GM18499 (cell line): ENCODE measurements around the gene LRRC7.

ENCODE experiments used
- ATAC-seq: cut with Tn5 transposase; IDR thresholded peaks from one replicate; pipeline ENCODE4 v1.9.1; 2021; ENCODE audit warnings: moderate number of reproducible peaks; ENCODE audit not compliant: insufficient read depth, unreplicated experiment

Gene LRRC7

DNA sequence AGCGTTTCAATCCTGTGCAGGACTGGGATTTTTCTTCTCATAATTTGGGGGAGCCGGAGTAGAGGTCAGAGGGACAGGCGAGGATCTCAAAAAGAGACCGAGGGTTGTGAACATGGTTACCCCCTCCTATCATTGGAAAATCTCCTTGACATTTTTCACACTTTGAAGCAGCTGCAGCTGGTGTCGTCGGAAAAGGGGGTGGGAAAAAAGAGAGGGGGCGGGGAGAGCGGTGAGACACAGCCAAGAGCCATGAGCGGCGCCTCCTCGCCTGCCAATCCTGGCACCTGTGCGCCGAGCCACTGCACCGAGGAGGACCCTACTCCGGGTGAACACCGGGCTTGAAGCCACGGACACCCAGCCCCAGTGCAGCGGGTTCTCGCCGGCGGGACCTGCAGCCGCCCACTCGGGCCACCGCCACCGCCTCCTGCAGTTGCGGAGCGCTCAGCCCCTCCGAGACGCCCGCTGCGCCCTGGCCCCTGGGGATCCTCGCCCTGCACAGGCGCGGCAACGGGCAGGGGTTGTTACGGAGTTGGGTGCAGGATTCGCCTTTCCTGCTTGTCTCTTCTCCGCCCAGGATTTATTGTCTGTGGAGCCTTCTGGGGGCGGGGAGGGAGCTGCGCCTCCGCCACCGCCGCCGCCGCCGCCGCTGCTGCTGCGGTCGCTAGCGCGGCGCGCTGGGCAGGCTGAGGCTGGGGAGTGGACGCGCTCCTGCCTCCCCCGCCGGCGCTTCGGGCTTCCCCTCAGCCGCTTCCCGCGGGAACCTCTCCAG, at the start of gene LRRC7:
TSS of gene LRRC7 (plus strand) at position 271 of the 769 bp plus-strand sequence. CDS start 718 bp downstream, outside the sequence.
- no peak for ATAC-seq

DNA sequence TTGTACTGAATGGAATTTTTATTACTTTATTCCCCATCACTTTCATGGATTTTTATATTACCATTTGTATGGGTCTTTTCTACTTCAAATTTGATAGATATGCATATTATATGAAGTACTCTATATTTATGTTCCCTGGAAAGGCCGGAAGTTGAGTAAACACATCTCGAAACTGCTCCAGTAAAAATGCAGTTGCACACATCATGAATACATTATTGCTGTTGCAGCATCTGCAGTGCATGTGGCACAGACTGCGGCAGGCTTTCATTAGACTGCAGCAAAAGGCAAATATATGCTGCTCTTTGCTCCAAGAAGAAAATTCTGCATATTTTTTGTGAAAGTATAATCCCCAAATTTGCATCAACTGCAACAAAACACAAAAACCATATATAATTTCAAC, 48.7 kb upstream of the LRRC7 start:
- ATAC-seq = no peak

DNA sequence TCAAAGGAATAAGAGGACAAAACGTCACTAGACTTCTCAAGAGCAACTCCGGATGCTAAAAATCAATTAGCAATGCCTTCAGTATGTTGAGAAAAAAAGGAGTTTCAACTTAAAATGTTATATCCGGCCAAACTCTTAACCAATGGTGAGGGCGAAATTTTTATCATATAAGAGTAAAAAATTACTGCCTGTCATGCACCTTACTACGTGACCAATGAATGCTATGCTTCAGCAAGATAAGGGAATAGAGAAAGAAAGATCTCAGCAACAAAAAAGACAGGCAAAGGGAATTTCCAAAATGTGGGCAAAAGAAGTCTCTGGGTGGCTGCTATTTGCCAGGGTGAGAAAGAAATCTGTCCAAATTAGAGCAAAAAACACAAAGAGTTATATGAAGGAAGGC, 47.4 kb upstream of the LRRC7 start:
- no peak for ATAC-seq

DNA sequence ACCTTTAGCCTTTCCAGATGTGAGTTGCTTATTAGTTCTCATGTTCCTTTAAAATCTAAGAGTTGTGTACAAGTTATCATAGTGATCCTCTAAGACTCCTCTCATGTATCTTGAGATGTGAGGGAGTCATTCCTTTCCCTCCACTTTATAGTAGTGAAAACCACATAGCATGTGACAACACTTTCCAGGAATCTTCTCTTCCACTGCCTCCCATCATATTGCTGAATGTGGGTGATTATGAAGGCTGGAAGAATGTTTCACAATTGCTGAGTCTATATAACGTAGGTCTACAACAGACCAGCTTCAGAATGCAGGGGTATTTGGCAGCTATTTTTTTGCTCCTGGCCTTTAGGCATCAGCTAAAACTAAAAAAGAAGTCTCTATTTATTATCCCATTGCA, 44.7 kb upstream of the LRRC7 start:
- no peak for ATAC-seq

- no peak for ATAC-seq
Observed at GRCh38 chr1:69523461-69523860, 44.3 kb upstream of the LRRC7 start.

GRCh38 chr1:69524015-69524414, 43.7 kb upstream of the LRRC7 start:
- ATAC-seq = no peak

- ATAC-seq = no peak
Observed at GRCh38 chr1:69527273-69527672, 40.4 kb upstream of the LRRC7 start.

DNA sequence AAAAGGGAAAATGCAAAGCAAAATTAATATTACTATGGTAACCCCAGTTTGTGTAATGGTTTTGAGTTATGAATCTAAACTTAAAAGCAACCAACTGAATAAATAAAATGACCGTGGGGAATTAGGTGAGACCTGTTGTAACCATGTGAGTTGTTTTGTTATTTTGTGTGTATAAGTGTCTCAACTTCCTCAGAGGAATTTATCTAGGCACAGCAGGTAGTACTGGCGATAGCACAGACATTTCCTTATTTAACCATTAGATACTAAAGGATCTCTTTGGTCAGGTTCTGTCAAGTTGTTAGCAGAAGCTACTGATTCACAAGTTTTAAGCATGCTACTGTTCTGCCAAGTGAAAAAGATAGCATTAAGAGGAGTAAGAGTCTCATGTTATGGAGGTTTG, 39.3 kb upstream of the LRRC7 start:
- ATAC-seq = no peak

DNA sequence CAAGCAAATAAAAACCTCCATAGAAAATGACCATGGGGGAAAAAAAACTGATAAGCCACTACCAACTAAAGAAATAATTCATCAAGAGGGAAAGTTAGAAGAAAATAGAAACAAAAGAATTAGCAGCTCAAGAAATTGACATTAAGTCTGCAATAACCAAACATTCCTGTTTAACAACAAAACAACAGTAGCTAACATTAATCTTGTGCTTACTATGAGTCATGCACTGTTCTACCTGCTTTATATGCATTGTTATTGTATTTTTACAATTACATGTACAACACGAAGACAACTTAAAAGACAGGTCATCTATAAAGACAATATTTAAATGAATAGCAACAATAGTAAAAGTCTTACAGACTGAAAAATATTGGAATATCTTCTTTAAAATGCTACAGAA, 34.4 kb upstream of the LRRC7 start:
- ATAC-seq = no peak

GRCh38 chr1:69534829-69535228, 32.9 kb upstream of the LRRC7 start:
- no peak for ATAC-seq

GRCh38 chr1:69535490-69535889, 32.2 kb upstream of the LRRC7 start:
- ATAC-seq = no peak

DNA sequence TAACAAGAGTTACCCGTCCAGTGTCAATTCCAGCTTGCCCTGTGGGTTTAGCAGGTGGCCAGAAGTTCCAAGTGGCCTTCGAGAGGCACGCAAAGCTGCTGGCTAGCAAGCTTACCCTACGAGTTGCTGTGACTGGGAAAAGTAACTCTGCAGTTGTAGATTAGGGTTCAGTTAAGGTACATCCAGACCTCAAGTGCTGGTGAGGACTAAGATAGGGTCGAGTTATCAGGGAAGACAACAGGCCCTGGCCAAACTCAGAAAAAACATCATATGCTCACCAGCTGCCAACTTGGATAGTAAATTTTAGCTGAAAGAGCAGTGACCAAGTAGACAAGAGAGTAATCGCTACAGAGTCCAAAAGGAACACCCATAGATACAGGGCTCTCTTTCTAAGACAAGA, 27.7 kb upstream of the LRRC7 start:
- ATAC-seq = no peak

GRCh38 chr1:69551476-69552324, 16.0 kb upstream of the LRRC7 start:
- ATAC-seq = no peak

- no peak for ATAC-seq
Observed at GRCh38 chr1:69553726-69554125, 14.0 kb upstream of the LRRC7 start.

DNA sequence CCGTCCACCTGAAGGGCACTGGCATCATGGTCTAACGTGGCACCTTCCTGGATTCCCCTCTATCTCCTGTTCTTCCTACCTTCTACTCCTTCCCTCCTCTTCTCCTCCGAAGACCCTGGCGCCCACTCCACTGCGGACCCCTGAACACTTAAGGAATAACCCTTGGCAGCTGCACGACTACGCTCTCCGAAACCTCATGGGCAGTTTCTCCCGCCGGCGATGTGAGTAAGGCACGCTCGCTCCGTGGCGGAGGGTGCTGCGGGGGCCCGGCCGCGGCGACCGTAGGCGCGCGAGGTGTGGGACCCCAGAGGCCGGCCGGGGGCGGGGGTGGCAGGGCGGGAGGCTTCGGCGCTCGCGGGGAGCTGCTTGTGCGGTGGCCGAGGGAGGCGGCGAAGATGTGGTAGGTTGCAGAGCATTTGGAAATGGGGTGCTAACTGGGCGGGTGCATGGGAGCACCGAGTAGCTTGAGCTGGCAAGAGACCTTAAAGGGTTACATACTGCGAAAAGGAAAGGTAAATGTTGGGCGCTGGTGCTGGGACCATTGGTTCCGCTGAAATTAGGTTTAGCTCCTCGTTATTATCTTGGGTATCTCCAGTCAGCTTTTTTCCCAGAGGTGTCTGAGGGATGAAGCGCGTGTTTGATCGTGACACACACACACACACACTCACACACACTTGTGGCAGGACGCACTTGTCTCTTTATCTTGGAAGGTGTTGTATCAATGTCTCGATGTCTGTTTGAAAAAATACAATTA, 876 bp downstream of the LRRC7 start:
- ATAC-seq = no peak

DNA sequence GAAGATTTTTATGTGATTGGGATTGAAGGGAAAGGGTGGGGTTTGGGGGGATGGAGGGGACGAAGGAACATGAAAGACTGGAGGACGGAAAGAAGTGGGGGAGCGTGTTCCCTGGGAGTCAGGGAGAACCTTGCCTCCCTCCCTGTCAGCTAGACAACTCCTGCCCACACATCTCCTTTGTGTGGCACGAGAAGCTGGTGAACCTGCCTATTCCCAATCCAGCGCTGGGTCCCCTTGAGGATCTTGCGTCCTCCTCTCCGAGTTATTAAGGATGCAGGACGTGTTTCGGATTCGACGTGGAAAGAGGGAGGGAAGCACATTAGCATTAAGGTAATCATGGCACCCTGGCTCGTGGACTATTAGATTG, 1.4 kb downstream of the LRRC7 start:
- no peak for ATAC-seq

- ATAC-seq = no peak
Observed at GRCh38 chr1:69569576-69570328, 2.0 kb downstream of the LRRC7 start.

GRCh38 chr1:69570356-69570755, 2.6 kb downstream of the LRRC7 start:
- ATAC-seq = no peak

DNA sequence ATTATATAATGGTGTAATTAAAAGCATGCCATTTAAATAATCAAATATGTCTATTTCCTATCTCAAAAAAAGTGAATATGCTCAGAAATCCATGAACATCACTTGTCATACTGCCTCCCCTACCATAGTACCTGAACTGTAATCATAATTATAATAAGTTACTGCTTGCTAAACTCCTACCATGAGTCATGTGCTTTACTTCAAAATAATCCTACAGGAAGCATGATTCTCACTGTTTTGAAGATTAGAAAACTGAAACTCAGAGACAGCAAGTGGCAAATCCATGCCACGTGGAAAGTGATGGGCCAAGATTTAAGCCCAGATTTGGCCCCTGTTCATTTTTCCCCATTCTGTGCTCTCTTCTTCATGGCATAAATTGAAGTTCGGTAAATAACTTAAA, 5.2 kb downstream of the LRRC7 start:
- ATAC-seq = no peak

DNA sequence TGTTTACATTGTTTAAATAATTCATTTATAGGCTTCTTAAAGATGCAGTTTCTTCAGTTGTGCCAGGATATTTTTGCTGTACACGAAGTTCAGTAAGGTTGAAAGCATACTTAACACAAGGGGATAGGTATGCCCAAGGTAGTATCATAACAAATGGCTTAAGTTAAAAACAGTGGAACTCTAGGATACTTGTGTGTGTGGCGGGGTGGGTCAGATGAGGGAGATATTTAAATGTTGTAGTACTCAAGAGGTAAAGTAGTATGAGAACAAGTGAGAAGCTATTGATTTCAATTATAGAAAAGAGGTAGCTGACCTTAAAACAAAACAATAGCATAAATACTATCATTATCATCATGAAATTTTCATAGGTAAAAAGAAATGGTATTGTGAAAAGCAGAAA, 6.2 kb downstream of the LRRC7 start:
- no peak for ATAC-seq
